ENCODE data around the gene FBXO44.

FBXO44 gene

GRCh38 chr1:11664336-11665065 lies 9.8 kb downstream of the FBXO44 start:
- DNase-seq: no peak

- DNase-seq: no peak
Observed at GRCh38 chr1:11668516-11668915, 13.8 kb downstream of the FBXO44 start.

- DNase-seq: no peak
Observed at GRCh38 chr1:11670747-11671146, 16.1 kb downstream of the FBXO44 start.

GRCh38 chr1:11671205-11671543 lies 16.5 kb downstream of the FBXO44 start:
- no peak for DNase-seq

- no peak for DNase-seq
Observed at GRCh38 chr1:11671544-11672286, 17.0 kb downstream of the FBXO44 start.

GRCh38 chr1:11673089-11673769 lies 18.6 kb downstream of the FBXO44 start:
- DNase-seq: no peak

- DNase-seq: no peak
Observed at GRCh38 chr1:11674488-11674887, 19.8 kb downstream of the FBXO44 start.

GRCh38 chr1:11675325-11675724 lies 20.6 kb downstream of the FBXO44 start:
- DNase-seq: no peak

- DNase-seq: no peak
Observed at GRCh38 chr1:11676386-11677103, 21.9 kb downstream of the FBXO44 start.

- DNase-seq: no peak
Observed at GRCh38 chr1:11678442-11678841, 23.8 kb downstream of the FBXO44 start.

GRCh38 chr1:11680270-11681070 lies 25.8 kb downstream of the FBXO44 start:
- DNase-seq: no peak

GRCh38 chr1:11681071-11681771 lies 26.5 kb downstream of the FBXO44 start, which contains the start of gene MAD2L2:
MAD2L2 (minus strand) TSS chr1:11681148; CDS start chr1:11680601, 547 bp downstream.
- peak; percentile 83 for DNase-seq

- no peak for DNase-seq
Observed at GRCh38 chr1:11682287-11682771, 27.7 kb downstream of the FBXO44 start.

GRCh38 chr1:11682799-11683198 lies 28.1 kb downstream of the FBXO44 start:
- DNase-seq: no peak

- DNase-seq: no peak
Observed at GRCh38 chr1:11684070-11684469, 29.4 kb downstream of the FBXO44 start.

GRCh38 chr1:11685210-11685752 lies 30.6 kb downstream of the FBXO44 start:
- no peak for DNase-seq

GRCh38 chr1:11688506-11688905 lies 33.8 kb downstream of the FBXO44 start:
- DNase-seq: no peak

- no peak for DNase-seq
Observed at GRCh38 chr1:11690397-11691301, 36.0 kb downstream of the FBXO44 start.

GRCh38 chr1:11691302-11691914 lies 36.7 kb downstream of the FBXO44 start, which contains the start of gene DRAXIN:
DRAXIN (plus strand) TSS chr1:11691710; CDS start chr1:11706259, 14,549 bp downstream.
- no peak for DNase-seq
